COLO668 (cell line): ENCODE data around the gene IFNL3.
"Not testable (repeated sequence)": the region's sequence is repeated elsewhere in the genome, so short reads cannot be mapped to it uniquely, and the experiment has no call there.

Experiments used
- DNase-seq: peaks from one replicate; lab custom pipeline; 2025; ENCODE audit not compliant: unreplicated experiment; lab: John Stamatoyannopoulos, UW

The IFNL3 gene

GRCh38 chr19:39218230-39219007, 26.4 kb downstream of the IFNL3 start:
- peak; percentile 7 for DNase-seq

DNA sequence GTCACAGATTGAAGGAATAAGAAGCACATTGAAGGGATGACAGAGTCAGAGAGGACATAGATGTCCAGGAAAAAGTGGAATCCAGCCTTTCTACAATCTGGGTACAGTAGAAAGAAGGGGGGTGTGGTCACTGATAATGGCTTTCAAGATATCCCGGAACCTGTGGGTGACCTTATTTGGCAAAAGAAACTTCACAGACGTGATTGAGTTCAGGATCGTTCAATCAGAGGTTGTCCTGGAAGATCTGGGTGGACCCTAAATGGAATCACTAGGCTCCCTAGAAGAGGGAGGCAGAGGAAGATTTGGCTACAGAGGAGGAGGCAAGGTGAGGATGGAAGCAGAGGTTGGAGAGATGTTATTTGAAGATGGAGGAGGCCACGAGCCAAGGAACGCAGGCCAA, 27.7 kb downstream of the IFNL3 start:
- DNase-seq: no peak

DNA sequence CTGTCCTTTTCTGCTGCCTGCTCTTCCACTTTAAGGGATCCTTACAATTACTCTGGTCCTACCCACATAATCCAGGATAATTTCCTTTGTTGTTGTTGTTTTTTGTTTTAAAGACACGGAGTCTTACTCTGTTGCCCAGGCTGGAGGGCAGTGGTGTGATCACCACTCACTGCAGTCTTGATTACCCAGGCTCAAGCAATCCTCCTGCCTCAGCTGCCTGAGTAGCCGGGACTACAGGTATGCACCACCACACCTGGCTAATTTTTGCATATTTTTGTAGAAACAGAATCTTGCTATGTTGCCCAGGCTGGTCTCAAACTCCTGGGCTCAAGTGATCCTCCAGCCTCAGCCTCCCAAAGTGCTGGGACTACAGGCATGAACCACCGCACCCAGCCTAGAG, 29.5 kb downstream of the IFNL3 start:
- DNase-seq: not testable (repeated sequence)

DNA sequence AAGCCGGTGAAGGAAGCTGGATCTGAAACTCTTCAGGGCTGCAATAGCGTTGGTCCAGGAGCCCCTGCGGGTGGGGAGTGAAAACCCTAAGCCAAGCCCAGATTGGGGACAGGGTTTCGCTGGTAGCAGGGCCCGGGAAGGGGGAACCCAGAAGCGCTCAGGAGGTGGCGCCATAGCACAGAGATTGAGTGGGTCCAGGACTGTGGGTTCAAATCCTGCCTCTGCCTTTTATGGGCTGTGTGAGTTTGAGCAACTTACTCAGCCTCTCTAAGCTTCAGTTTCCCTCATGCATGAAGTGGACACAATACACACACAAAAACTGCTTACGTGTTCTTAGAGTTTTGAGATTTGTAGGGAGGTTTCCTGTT, 32.4 kb downstream of the IFNL3 start:
- peak; percentile 21 for DNase-seq

DNA sequence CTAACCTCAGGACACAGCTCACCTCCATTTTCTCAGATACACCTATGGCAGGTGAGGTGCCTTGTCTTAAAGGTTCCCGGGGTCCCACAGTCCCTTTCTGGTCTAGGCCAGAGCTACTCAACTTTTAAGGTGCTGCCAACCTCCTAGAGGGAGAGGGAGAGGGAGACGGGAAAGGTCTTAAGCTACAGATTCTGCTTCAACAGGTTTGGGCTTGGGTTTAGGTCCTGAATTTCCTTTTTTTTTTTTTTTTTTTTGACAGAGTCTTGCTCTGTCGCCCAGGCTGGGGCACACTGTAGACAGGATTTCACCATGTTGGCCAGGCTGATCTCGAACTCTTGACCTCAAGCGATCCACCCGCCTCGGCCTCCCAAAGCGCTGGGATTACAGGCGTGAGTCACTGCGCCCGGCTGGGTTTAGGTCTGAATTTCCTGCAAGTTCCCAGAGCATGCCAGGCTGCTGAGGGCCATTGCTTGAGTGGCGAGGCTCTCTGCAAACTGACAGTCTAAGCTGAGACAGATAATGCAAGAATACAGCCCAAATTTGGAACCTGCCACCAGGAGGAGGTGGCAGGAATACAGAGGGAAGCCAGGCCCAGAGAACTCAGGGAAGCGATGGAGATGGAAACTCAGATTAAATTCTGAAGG, 33.0 kb downstream of the IFNL3 start:
- no peak for DNase-seq

DNA sequence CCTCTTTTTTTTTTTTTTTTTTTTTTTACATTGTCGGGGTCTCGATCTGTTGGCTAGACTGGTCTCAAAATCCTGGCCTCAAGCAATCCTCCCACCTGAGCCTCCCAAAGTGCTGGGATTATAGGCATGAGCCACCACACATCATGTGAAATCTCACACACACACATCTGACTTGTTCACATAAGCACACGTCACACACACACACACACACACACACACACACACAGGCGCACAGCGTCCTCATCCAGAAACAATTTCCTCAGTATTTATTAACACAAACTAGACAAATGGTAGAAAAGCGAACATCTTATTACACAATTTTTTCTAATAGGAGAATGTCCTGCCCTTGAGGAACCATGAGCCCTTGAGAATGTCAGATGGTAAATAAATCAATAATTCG, 35.6 kb downstream of the IFNL3 start:
- DNase-seq: no peak

GRCh38 chr19:39208175-39208795, 36.5 kb downstream of the IFNL3 start:
- no peak for DNase-seq

- DNase-seq: no peak
Measured at GRCh38 chr19:39207293-39207836, 37.4 kb downstream of the IFNL3 start.

DNA sequence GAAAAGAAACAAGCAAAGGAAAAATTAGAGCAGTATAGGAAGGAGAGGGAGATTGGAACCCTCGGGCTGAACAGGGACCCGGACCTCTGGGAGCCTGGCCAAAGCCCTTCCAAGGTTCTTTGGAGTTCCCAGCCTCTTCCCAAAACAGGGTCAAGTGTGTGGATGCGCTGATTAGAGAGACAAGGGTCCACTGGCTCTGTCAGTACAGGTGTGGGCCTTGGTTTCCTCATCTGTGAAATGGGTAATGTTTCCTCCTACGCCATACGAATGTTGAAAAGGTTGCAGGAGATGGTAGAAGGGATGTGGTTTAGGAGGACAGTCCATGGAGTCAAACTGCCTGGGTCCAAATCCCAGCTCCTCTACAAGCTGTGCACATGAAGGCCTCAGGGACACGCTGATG, 38.7 kb downstream of the IFNL3 start:
- no peak for DNase-seq

- no peak for DNase-seq
Measured at GRCh38 chr19:39205449-39205764, 39.4 kb downstream of the IFNL3 start.

DNA sequence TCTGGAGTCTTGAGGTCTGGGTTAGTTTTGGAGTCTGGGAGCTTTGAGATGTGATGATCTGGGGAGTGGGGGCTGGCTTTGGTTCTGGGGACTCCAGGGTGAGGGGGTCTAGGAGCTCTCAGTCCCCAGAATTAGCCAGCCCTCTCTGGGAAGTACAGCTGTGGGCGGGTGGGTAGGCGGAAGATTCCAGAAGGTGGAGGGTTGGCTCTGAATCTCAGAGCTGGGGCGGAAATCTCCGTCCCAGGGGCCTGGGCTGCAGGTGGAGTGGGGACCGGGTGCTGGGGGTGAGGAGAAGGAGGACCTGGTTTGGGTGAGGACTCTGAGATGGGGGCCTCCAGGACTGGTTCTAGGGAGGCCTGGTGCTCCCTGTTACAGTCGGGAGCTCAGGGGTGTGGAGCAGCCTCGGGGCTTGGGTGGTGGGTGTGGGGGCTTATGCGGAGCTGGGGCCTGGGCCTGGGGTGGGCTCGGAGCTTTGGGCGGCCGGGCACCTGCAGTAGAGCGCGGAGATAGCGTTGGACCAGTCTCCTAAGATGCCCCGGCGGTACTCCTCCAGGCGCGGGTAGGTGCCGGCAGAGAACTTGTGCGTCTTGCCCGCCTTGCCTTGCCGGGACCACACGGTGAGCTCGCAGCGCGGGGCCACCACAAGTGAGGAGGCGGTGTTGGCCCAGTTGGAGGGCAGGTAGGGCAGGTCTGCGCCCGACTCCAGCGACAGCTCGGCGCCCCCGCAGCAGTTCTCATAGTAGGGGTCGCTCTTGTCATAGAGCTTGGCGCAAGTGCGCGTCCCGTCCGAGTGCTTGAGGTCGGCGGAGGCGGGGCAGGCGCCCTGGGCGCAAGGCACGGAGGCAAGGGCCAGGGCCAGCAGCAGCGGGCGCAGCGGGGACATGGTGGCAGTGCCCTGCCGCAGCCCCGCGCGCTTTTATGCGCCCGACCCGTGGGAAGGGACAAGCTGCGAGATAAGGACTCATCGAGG, 41.1 kb downstream of the IFNL3 start, which contains the start of gene SYCN:
Gene SYCN, minus strand, starts transcription at position 892 of the 970 bp plus-strand sequence. Its CDS starts 9 bp downstream, at position 883.
- DNase-seq: no peak

GRCh38 chr19:39202998-39203355, 41.8 kb downstream of the IFNL3 start:
- DNase-seq: no peak

GRCh38 chr19:39200803-39201115, 44.0 kb downstream of the IFNL3 start:
- no peak for DNase-seq

DNA sequence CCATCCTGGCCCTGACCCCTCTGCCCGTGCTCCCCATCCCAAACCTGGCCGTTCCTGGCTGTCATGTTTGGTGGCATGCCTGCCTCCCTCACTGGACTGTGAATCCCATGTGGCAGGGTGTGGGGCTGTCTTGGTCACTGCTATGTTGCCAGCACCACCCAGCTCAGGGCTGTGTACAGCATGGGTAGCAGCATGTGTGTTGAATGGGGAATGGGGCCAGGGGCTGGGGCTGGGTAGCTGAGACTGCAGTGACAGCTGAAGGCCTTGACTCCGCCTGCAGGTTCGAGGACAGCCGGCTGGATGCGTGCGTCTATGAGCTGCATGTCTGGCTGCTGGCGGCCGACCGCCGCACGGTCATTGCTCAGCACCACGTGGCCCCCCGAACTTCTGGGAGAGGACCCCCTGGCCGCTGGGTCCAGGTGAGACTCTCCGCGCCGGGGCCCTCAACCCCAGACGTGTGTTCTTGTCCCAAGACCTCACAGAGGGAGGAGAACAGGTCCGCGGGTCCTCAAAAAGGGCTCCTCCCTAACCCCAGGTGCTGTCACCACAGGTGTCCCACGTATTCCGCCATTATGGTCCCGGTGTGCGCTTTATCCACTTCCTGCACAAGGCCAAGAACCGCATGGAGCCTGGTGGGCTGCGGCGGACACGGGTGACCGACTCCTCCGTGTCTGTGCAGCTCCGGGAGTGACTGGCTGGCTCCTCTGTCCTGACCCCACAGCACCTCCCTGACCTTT, 44.6 kb downstream of the IFNL3 start:
- no peak for DNase-seq

GRCh38 chr19:39199025-39199424, 45.8 kb downstream of the IFNL3 start:
- no peak for DNase-seq

GRCh38 chr19:39197808-39198207, 47.0 kb downstream of the IFNL3 start:
- DNase-seq: no peak

- peak; percentile 31 for DNase-seq
Measured at GRCh38 chr19:39196860-39197562, 47.8 kb downstream of the IFNL3 start, which contains the start of gene NCCRP1. Gene NCCRP1, plus strand, starts transcription at chr19:39196964. Its CDS starts 19 bp downstream, at chr19:39196983.

- DNase-seq: no peak
Measured at GRCh38 chr19:39196320-39196719, 48.5 kb downstream of the IFNL3 start.

DNA sequence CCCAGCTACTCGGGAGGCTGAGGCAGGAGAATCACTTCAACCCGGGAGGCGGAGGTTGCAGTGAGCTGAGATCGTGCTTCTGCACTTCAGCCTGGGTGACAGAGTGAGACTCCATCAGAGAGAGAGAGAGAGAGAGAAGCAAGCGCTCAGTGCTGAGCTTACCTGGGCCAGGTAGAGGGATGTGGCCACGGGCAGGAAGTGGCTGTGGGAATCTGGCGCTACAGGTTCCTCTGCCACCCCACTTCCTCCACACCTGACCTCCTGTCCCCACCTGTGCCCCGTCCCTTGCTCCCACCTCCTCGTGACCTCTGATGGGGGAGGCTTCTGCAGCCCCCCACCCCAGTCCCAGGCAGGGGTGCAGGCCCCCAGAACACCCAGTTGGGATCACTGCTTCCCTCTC, 49.1 kb downstream of the IFNL3 start:
- DNase-seq: no peak
